Smooth muscle cell (in vitro differentiated cells): ENCODE measurements around the gene TMEM223. TPM values are rescaled to one million over a fixed set of nuclear protein-coding genes. Genes with fewer than 3 reads are reported as not detected.
"Not testable (repeated sequence)": the region's sequence is repeated elsewhere in the genome, so short reads cannot be mapped to it uniquely, and the experiment has no call there.

ENCODE experiments used
- DNase-seq: peaks from one replicate; lab custom pipeline; 2025; ENCODE audit not compliant: unreplicated experiment; lab: John Stamatoyannopoulos, UW
- H2AFZ ChIP-seq: fragments of 200-600 bp; sonication (generic); 2 replicates; pipeline ENCODE4 v1.6.0; 2016; ENCODE audit warnings: antibody characterized with exemption, low read depth, mild to moderate bottlenecking
- H3F3A ChIP-seq: fragments of 200-600 bp; sonication (generic); 2 replicates; pipeline ENCODE4 v1.6.0; 2017; ENCODE audit warnings: antibody characterized with exemption, low read depth
- H3K27ac ChIP-seq: fragments of 200-600 bp; sonication (generic); 2 replicates; pipeline ENCODE4 v1.5.1; 2016; ENCODE audit warnings: low read depth, mild to moderate bottlenecking
- H3K27me3 ChIP-seq: fragments of 200-600 bp; sonication (generic); 2 replicates; pipeline ENCODE4 v1.6.1; 2016; ENCODE audit warnings: low read depth, mild to moderate bottlenecking
- H3K36me3 ChIP-seq: fragments of 200-600 bp; sonication (generic); 2 replicates; pipeline ENCODE4 v1.5.1; 2016; ENCODE audit warnings: low read depth
- H3K4me1 ChIP-seq: fragments of 200-600 bp; sonication (generic); 2 replicates; pipeline ENCODE4 v1.5.1; 2016; ENCODE audit warnings: low read depth
- H3K4me2 ChIP-seq: fragments of 200-600 bp; sonication (generic); 2 replicates; pipeline ENCODE4 v1.6.0; 2016; ENCODE audit warnings: mild to moderate bottlenecking
- H3K4me3 ChIP-seq: fragments of 200-600 bp; sonication (generic); 2 replicates; pipeline ENCODE4 v1.5.1; 2016; ENCODE audit warnings: mild to moderate bottlenecking
- H3K79me2 ChIP-seq: fragments of 200-600 bp; sonication (generic); 2 replicates; pipeline ENCODE4 v1.6.0; 2016; ENCODE audit warnings: low read depth, mild to moderate bottlenecking
- H3K9ac ChIP-seq: fragments of 200-600 bp; sonication (generic); 2 replicates; pipeline ENCODE4 v1.6.0; 2016; ENCODE audit warnings: low read depth
- H3K9me3 ChIP-seq: fragments of 200-600 bp; sonication (generic); replicated peaks from 2 replicates; pipeline ENCODE4 v1.5.1; 2016; ENCODE audit warnings: low read depth
- H4K20me1 ChIP-seq: fragments of 200-600 bp; sonication (generic); 2 replicates; pipeline ENCODE4 v1.6.0; 2016; ENCODE audit warnings: low read depth
- WGBS: methylation state at CpG from one replicate; pipeline ENCODE4 v1.1.7; 2016; ENCODE audit warnings: low lambda C conversion rate; 5-methylcytosine and 5-hydroxymethylcytosine counted together
- polyA plus RNA-seq: library from polyadenylated mRNA; unstranded; fragments of >200 nt; fragmentation: Nextera tagmentation; extraction: Ambion mirVana; gene quantifications from 2 replicates; pipeline ENCODE4 v1.2.1, GENCODE V29; 2016
- total RNA-seq: library from RNA; depleted of rRNA; stranded (reverse); fragments of >200 nt; gene quantifications from 2 replicates; pipeline ENCODE4 v1.2.3, GENCODE V29; 2014
- TF ChIP-seq, protein P1 (sequence below): fragments of 200-600 bp; sonication (generic); IDR thresholded peaks from 2 replicates; pipeline ENCODE4 v1.5.1; 2017; ENCODE audit warnings: borderline replicate concordance, mild to moderate bottlenecking, antibody characterized with exemption; ENCODE audit not compliant: insufficient read depth, poor library complexity, severe bottlenecking

Gene TMEM223
- total and polyA plus RNA-seq, 2 experiments from 2014 or later = 40.8 to 43.2 TPM

DNA sequence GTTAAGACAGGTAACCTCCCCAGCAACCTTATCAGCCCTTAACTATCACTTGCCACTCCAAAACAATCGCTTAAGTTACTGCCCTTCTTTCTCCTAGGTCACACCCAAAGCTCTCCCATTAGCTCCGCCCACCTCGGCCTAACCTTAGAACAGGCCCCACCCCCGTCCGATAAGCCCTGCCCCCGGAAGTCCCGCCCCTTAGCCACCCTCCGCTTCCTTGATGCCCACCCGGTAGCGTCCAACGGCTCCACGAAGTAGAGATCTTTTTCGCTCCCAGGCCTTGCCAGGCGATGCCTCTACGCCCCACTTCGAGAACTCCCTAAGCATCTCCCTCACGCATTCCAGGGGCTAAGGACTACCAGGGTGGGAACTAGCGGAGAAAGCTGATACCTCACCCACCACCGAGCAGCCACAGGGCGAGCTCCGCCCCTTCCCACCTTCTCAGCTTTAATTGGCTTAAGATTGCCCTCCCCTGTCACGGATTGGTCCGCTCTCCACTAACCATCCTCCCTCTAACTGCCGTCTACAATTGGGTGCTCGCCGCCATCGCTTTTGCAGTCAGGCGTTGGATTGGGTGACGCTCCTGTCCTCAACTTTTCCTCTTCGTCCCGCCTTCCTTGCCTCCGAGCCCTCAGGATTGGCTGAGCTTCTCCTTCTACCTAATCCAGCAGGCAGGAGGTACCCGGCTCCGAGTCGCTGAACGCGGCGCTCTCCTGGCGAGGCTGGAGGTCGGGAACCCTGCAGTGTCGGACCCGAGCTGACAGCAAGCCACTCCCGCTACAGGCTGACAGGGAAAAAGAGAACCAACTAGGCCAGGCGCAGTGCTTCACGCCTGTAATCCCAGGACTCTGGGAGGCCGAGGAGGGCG is 37.8 kb downstream of the TMEM223 start, which contains the start of gene ZBTB3:
TSS of gene ZBTB3 (minus strand) at position 425 of the 868 bp plus-strand sequence. CDS start 496 bp downstream, outside the sequence.
- TF ChIP-seq, protein P1, sequence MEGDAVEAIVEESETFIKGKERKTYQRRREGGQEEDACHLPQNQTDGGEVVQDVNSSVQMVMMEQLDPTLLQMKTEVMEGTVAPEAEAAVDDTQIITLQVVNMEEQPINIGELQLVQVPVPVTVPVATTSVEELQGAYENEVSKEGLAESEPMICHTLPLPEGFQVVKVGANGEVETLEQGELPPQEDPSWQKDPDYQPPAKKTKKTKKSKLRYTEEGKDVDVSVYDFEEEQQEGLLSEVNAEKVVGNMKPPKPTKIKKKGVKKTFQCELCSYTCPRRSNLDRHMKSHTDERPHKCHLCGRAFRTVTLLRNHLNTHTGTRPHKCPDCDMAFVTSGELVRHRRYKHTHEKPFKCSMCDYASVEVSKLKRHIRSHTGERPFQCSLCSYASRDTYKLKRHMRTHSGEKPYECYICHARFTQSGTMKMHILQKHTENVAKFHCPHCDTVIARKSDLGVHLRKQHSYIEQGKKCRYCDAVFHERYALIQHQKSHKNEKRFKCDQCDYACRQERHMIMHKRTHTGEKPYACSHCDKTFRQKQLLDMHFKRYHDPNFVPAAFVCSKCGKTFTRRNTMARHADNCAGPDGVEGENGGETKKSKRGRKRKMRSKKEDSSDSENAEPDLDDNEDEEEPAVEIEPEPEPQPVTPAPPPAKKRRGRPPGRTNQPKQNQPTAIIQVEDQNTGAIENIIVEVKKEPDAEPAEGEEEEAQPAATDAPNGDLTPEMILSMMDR = no peak
- no peaks in the 10 kb centered on the region for H4K20me1 ChIP-seq
- H2AFZ ChIP-seq = peak within 1 kb of the TSS; percentile 97
- peak within 1 kb of the TSS; percentile 75 for H3K9ac ChIP-seq
- H3K36me3 ChIP-seq = no peaks in the 10 kb centered on the region
- peaks cover 21% of the 10 kb centered on the region for H3K79me2 ChIP-seq
- H3K9me3 ChIP-seq = no peaks in the 10 kb centered on the region
- H3K4me1 ChIP-seq = no peaks in the 10 kb centered on the region
- H3K4me3 ChIP-seq = peak within 1 kb of the TSS; percentile 81
- no peaks in the 10 kb centered on the region for H3F3A ChIP-seq
- WGBS = 1% methylated on average over 46 of the region's 47 CpGs
- H3K27me3 ChIP-seq = no peaks in the 10 kb centered on the region
- H3K4me2 ChIP-seq = peak within 1 kb of the TSS; percentile 82
- H3K27ac ChIP-seq = peak within 1 kb of the TSS; percentile 73
- peak; percentile 95 for DNase-seq

GRCh38 chr11:62752994-62753735 is 38.6 kb downstream of the TMEM223 start:
- 92% methylated on average over 15 of the region's 15 CpGs for WGBS
- DNase-seq = no peak
- no peaks in the 10 kb centered on the region for H3K36me3 ChIP-seq
- no peak overlapping the region for H3K9ac ChIP-seq
- peak overlapping the region; percentile 82 for H3K4me2 ChIP-seq
- H3K4me1 ChIP-seq = no peaks in the 10 kb centered on the region
- peaks cover 2% of the 10 kb centered on the region for H3F3A ChIP-seq
- no peak overlapping the region for H3K27ac ChIP-seq
- H4K20me1 ChIP-seq = no peaks in the 10 kb centered on the region
- TF ChIP-seq, protein P1 = no peak
- H2AFZ ChIP-seq = peak overlapping the region; percentile 97
- no peaks in the 10 kb centered on the region for H3K9me3 ChIP-seq
- H3K4me3 ChIP-seq = peak overlapping the region; percentile 81
- H3K27me3 ChIP-seq = no peaks in the 10 kb centered on the region
- peaks cover 21% of the 10 kb centered on the region for H3K79me2 ChIP-seq

- Histone ChIP-seq H3K79me2 (peaks cover 21% of the 10 kb centered on the region), H3K9ac (no peak overlapping the region), H3K4me3 (no peak overlapping the region), H3K4me2 (no peak overlapping the region), H3K9me3 (no peaks in the 10 kb centered on the region), H3K27ac (no peak overlapping the region), H3K4me1 (no peaks in the 10 kb centered on the region), H3K36me3 (no peaks in the 10 kb centered on the region), H4K20me1 (no peaks in the 10 kb centered on the region), H3F3A (peaks cover 11% of the 10 kb centered on the region), H2AFZ (no peak overlapping the region), H3K27me3 (no peaks in the 10 kb centered on the region)
- 99% methylated on average over 14 of the region's 14 CpGs for WGBS
- TF ChIP-seq, protein P1 = no peak
- DNase-seq = no peak
Observed at GRCh38 chr11:62752177-62752785, 39.5 kb downstream of the TMEM223 start.

GRCh38 chr11:62749931-62750330 is 41.9 kb downstream of the TMEM223 start:
- not testable (repeated sequence) for H3K4me2 ChIP-seq, H3K36me3 ChIP-seq, DNase-seq, H3K9me3 ChIP-seq, H4K20me1 ChIP-seq, H3K4me3 ChIP-seq, H3K9ac ChIP-seq, H2AFZ ChIP-seq, H3K27ac ChIP-seq, H3K4me1 ChIP-seq, H3K27me3 ChIP-seq
- WGBS = 99% methylated on average over 5 of the region's 5 CpGs
- H3K79me2 ChIP-seq = peaks cover 21% of the 10 kb centered on the region
- peaks cover 11% of the 10 kb centered on the region for H3F3A ChIP-seq
